ENCODE measurements around the gene MUSK.
"Not testable (repeated sequence)": the region's sequence is repeated elsewhere in the genome, so short reads cannot be mapped to it uniquely, and the experiment has no call there.

DNA sequence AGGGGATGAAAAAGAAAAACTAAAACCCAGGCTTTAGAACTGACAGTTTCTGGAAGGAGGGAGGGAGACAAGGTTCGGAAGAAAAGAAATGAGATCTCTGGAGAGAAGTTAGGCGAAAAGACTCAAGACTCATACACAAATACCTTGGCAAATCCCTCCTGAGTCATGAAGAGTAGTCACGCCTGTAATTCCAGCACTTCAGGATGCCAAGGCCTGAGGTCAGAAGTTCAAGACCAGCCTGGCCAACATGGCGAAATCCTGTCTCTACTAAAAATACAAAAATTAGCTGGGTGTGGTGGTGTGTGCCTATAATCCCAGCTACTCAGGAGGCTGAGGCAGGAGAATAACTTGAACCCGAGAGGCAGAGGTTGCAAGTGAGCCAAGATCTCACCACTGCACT, 27.3 kb downstream of the MUSK start:
- TF ChIP-seq, protein P1, sequence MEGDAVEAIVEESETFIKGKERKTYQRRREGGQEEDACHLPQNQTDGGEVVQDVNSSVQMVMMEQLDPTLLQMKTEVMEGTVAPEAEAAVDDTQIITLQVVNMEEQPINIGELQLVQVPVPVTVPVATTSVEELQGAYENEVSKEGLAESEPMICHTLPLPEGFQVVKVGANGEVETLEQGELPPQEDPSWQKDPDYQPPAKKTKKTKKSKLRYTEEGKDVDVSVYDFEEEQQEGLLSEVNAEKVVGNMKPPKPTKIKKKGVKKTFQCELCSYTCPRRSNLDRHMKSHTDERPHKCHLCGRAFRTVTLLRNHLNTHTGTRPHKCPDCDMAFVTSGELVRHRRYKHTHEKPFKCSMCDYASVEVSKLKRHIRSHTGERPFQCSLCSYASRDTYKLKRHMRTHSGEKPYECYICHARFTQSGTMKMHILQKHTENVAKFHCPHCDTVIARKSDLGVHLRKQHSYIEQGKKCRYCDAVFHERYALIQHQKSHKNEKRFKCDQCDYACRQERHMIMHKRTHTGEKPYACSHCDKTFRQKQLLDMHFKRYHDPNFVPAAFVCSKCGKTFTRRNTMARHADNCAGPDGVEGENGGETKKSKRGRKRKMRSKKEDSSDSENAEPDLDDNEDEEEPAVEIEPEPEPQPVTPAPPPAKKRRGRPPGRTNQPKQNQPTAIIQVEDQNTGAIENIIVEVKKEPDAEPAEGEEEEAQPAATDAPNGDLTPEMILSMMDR (conservative IDR thresholded peaks at IDR 0.05) = not testable (repeated sequence)
- not testable (repeated sequence) for TF ChIP-seq ZFX (IDR thresholded peaks at IDR 0.05)

All from C4-2B (cell line).